HuH-7 (cell line): ENCODE data around the gene KMT2C.

ENCODE experiments used
- DNase-seq: peaks from one replicate; pipeline ENCODE4 v3.0.0; 2011; ENCODE audit warnings: low spot score

Gene KMT2C

DNA sequence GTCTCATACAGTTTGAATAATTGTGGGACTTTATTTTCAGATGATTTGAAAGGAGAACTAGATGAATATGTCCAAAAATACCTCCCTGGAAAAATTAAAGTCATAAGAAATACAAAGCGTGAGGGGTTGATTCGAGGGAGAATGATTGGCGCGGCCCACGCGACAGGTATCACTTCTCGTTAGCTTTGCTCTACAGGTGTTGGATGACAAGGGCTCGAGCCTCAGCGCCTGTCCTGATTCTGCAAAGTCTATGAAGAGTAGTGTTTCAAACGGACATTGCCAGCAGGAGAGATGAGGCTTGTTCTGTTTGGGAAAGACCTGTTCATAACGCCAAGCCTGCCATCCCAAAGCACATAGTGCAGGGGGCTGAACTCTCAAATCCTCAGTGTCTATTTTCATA is 330.6 kb downstream of the KMT2C start:
- no peak for DNase-seq

DNA sequence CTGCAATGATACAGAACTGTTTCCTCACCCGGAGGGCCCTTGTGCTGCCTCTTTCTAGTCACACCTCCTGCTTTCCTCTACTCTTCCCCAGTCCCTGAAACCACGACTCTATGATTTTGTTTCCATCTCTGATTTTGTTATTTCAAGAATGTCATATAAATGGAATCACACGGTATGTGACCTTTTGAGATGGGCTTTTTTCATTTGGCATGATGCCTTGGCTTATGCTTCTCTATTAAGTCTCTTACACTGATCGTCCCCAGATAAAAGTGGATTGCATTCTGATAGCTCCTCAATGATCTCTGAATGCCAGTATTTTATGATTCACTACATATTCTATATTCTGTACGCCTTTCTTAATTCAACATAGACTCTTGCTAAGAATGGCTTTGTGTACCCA is 332.1 kb downstream of the KMT2C start:
- DNase-seq: no peak

DNA sequence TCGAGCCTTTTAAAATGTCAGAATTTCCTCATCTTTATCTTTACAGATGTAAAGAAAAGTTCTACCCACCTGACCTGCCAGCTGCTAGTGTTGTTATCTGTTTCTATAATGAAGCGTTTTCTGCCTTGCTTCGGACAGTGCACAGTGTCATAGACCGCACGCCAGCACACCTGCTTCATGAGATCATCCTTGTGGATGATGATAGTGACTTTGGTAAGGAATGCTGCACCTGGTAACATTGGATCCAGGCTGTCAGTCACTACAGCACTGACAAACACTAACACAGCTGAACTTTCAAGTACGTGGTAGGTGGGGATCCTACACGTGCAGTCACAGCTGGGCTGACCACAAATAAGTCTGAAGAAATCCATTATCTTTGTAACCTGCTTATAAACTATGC is 332.7 kb downstream of the KMT2C start:
- DNase-seq: no peak

DNA sequence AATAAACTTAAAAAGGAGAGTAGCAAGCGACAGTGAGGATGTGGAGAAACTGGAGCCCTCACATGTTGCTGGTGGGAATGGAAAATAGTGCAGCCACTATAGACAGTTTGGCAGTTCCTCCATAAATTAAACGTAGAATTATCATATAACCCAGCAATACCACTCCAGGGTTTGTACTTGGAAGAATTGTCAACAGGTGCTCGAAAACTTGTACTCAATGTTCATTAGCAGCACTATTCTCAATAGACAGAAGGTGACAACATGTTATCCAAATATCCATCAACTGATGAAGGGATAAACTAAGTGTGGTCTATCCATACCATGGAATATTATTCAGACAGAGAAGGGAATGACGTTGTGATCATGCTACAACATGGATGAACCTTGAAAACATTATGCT is 338.5 kb downstream of the KMT2C start:
- no peak for DNase-seq

DNA sequence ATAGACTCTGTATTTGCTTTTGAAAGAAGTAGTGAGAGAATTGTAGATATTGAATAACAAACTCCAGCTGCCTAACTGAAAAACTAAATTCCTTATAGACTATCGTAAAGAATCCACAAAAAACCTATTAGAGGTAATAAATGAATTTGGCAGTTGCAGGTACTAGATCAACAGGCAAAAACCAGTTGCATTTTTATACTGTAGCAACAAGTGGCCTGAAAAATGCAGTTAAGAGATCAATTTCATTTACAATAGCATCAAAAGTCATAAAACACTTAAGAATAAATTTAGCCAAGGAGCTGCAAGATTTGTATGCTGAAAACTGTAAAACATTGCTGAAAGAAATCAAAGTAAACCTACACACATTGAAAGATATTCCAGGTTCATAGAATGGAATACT is 340.0 kb downstream of the KMT2C start:
- no peak for DNase-seq

- no peak for DNase-seq
Measured at GRCh38 chr7:152093717-152094116, 342.1 kb downstream of the KMT2C start.

- no peak for DNase-seq
Measured at GRCh38 chr7:152090747-152091146, 345.1 kb downstream of the KMT2C start.

DNA sequence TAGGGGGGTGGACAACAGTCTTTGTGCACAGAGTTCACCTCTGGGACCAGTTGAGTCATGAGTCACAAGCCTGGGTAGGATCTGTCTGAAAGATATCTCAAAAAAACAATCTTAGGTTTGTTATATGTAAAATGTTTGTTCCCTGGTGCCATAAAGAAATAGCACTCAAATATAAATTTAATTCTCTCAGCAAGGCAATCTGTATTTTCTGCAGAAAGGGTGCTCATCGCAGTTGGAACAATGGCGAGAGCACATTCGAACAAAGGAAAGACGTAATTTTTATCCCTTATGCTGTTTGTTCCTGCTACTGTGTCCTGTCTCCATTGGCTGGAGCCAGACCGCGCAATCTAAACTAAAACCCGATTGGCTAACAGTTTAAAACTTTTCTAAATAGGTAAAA is 346.6 kb downstream of the KMT2C start:
- DNase-seq: no peak

GRCh38 chr7:152086513-152086912 is 349.3 kb downstream of the KMT2C start:
- no peak for DNase-seq

- no peak for DNase-seq
Measured at GRCh38 chr7:152085131-152085530, 350.7 kb downstream of the KMT2C start.
